NT2/D1 (cell line): ENCODE data around the gene DMRT2.

ENCODE experiments used
- SUZ12 ChIP-seq: IDR thresholded peaks from 2 replicates; pipeline ENCODE4 v1.6.1; 2011; ENCODE audit not compliant: insufficient read length, insufficient read depth; ENCODE audit errors: extremely low read depth
- YY1 ChIP-seq: IDR thresholded peaks from 2 replicates; pipeline ENCODE4 v1.6.1; 2011; ENCODE audit not compliant: insufficient read length, insufficient read depth
- ZNF274 ChIP-seq: IDR thresholded peaks from 2 replicates; pipeline ENCODE4 v1.6.1; 2011; ENCODE audit warnings: mild to moderate bottlenecking, low read depth, low read length

DNA sequence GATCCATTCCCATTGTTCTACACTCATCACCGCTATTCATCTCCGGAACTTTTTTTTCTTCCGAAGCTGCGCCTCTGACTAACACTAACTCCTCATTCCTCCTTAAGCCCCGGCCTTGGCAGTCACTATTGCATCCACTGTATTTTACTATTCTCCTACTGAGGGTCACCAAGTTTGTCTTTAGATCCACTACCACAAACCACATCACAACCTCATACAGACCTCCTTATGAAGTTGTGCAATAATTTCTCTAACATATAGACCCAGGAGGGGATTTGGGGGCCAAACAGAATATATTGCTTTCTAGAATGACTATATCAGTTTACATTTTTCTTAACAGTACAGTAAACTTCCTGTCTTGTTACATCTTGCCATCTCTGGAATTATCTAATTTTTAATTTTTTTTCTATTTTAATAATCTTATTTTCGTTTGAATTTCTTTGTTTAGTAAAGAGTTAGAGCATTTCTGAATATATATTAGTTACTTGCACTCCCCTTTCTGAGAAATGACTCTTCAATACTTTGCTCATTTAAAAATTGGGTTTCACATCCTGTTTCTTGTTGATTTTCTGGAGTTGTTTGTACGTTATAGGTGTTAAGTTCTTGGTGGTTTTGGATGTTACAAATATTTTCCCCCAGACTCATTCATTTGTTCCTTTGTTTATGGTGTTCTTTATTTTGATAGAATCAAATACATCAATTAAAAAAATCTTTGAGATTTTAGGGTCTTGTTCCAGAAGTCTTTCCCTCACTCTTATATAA lies 37.1 kb downstream of the DMRT2 start:
- TF ChIP-seq YY1 (no peak), SUZ12 (no peak), ZNF274 (no peak)
